Stimulated activated CD8-positive, alpha-beta memory T cell treated with anti-CD3 and anti-CD28 coated beads, Interleukin-7, amount 100 ng/mL, for 4 hours (primary cell): Measurements from ENCODE around the gene SPDYE16.
"Not testable (repeated sequence)": the region's sequence is repeated elsewhere in the genome, so short reads cannot be mapped to it uniquely, and the experiment has no call there.

Experiments
- DNase-seq, 2 donors: peaks; one replicate each; pipeline ENCODE4 v3.0.0-alpha.2; 2020; ENCODE audit warnings: low read depth in 2 of 2

Gene SPDYE16

DNA sequence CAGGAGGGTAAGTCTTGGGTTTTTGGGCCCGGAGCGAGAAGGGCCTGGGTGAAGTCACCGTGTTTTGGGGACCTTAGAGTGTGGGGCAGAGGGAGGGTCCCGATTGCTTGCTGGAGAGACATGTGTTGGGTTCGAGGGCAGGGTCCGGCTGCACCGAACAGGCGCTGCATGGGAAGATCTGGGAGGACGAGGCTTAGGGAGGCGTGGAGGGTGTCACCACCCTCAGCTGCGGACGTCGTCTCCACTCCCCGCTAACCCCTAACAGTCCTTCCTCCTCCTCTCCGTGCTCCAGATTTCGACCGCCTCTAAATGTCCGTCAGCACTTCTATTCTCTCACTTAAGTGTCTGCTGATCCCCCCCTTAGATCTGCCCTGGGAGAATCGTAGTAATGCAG lies 6.8 kb upstream of the SPDYE16 start:
- DNase-seq, result not testable (repeated sequence)

DNA sequence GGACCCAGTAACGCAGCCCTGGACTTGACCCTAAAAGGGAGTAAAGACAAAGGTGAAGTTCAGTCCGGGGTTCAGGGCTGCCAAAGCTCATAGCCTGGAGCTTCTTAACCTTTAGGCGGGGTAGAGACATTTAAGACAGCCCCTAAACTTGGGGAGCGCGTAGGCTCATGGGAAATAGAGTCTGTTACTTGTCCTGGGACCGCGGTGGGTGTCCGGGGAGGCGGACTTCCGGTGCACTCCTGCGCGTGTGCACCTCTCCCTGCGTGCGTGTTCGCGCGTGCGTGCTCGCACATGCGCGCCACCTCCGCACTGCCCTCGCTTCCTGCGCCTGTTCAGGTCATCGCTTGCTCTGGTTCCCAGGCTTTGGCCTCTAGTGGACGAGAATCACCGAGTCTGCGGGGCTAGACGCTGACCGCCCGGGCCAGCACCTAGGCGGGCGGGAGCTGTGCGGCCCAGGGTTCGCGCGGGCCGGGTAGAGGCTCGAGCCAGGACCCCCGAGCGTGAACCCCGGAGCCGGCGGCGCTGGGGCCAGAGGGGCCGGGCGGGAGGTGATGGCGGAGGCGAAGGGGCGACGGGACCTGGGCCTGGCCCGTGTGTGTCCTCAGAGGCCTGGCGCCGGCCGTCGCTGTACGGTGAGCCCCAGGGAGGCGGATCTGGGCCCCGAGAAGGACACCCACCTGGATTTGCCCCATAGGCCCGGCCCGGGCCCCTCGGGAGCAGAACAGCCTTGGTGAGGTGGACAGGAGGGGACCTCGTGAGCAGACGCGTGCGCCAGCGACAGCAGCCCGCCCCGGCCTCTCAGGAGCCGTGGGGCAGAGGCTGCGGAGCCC lies 6.1 kb upstream of the SPDYE16 start:
- DNase-seq, result peak; percentile 77 to 84

DNA sequence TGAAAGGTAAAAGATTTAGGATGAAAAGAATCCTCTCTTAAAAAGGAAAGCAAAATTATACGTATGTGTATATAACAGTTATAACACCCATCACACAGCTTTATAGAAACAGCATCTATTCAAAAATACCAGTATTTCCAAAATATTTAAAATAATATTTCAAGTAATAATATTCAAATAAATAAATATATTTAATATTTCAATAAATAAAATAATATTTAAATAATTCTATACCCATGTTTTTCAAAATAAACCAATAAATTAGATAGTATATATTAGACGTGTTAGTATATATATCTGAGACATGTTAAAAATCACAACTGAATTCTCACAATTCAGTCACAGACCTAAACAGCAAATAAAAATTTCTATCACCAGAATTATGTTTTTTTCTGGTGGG lies 11.5 kb downstream of the SPDYE16 start:
- not testable (repeated sequence) for DNase-seq

DNA sequence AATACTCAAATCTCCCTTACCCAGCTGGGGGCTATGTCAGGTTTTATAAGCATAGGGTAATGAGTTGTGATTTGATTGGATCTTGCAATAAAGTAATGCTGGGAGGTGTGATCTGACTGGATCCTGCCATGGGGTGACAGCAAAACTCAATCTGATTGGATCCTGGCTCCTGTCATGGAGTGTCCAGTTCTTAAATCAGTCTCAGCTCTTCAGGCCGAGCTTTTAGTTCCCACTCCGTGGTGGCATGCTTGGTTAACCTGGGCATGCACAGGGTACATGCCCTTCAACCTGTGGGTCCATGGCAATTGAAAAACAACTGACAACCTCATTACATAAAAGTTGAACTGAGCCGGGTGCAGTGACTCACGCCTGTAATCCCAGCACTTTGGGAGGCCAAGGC lies 16.9 kb downstream of the SPDYE16 start:
- not testable (repeated sequence) for DNase-seq

DNA sequence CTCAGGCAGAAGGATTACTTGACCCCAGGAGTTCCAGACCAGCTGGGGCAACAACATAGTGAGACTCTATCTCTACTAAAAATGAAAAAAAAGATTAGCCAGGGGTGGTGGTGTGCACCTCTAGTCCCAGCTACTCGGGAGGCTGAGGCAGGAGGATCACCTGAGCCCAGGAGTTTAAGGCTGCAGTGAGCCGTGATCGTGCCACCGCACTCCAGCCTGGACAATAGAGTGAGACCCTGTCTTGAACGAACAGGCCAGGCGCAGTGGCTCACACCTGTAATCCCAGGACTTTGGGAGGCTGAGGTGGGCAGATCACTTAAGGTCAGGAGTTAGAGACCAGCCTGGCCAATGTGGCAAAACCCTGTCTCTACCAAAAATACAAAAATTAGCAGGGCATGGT lies 26.2 kb downstream of the SPDYE16 start:
- not testable (repeated sequence) for DNase-seq

DNA sequence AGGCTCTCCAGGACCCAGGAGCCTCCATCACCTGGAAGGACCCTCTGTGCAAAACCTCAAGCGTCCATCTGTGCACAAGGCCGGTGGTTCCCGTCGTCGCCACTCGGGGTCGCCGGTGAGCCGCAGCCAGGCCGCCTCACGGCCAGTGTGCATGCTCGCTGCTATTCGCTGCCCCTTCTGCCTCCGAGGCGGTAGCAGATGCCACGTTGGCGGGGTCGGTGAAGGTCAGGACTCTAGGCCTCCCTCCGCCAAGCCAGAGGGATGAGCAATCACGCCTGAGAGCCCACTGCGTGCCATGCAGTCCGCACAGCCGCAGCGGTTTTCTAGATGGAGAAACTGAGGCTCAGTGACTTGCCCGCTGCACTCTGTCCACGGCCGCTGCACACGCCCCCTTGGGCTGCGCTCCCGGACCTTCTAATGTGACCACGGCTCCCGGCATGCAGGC lies 27.1 kb downstream of the SPDYE16 start:
- no peak for DNase-seq

DNA sequence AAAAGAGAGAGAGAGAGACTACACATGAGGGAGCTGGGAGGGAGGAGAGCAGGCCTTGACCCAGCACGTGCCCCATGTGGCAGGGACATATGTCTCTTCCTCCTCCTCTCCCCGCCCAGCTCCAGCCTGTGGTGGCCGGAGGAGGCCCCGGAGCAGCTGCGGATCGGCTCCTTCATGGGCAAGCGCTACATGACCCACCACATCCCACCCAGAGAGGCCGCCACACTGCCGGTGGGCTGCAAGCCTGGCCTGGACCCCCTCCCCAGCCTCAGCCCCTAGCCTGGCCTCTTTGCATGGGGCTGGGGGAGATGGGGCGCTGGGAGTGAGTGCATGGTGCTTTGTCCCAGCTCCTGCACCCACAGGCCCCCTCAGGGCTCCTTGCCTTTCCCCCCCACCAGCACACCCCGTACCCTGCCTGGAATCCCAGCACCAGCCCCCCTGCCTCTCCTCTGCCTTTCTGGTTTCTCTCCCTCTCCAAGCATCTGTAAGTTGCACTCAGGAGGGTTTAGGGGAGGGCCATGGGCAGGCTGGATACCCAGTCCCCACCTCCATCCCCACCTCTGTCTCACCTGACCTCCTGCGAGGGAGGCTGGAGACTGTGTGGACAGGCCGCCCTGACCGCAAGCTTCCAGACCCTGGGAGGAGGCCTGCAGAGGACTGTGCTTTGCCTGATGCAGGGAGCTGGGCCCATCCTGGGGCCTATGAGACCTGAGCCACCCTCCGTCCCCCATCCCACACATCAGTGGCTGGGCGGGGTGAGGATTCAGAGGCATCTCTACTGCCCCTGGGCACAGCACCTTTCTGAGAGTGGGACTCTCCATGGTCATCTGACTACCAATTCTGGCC lies 27.9 kb downstream of the SPDYE16 start:
- no peak for DNase-seq

DNA sequence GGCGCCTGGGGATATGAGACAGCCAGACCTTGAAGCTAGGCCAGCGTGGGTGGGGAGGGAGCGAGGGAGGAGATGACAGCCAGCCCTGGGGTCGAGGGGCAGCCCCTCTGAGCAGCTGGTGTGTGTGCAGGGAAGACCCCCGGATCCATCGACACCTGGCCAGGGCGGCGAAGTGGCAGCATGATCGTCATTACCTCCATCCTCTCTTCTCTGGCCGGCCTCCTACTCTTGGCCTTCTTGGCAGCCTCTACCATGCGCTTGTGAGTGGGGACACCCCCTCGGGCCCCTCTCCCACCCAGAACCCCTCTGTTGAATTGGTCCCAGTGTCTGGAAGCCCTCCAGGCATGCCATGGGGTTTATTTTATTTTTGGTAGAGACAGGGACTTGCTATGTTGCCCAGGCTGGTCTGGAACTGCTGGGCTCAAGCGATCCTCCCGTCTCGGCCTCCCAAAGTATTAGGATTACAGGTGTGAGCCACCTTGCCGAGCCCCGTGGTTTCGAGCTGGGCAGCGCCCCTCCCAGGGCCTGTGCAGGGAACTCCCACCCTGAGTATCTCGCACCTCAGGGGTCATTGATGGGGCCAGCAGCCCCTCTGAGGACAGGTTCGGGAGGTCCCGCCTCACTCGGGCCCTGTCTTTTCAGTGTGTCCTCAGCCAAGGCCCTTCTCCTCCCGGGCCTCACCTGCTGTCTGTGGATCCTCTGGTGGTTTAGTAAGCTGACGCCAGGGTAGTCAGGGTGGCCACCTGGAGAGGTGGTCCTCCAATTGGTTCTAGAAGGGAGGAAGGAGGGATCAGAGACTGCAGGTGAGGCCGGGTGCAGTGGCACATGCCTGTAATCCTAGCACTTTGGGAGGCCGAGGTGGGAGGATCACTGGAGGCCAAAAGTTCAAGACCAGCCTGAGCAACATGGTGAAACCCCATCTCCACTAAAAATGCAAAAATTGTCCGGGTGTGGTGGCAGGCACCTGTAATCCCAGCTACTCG lies 29.0 kb downstream of the SPDYE16 start:
- no peak for DNase-seq

DNA sequence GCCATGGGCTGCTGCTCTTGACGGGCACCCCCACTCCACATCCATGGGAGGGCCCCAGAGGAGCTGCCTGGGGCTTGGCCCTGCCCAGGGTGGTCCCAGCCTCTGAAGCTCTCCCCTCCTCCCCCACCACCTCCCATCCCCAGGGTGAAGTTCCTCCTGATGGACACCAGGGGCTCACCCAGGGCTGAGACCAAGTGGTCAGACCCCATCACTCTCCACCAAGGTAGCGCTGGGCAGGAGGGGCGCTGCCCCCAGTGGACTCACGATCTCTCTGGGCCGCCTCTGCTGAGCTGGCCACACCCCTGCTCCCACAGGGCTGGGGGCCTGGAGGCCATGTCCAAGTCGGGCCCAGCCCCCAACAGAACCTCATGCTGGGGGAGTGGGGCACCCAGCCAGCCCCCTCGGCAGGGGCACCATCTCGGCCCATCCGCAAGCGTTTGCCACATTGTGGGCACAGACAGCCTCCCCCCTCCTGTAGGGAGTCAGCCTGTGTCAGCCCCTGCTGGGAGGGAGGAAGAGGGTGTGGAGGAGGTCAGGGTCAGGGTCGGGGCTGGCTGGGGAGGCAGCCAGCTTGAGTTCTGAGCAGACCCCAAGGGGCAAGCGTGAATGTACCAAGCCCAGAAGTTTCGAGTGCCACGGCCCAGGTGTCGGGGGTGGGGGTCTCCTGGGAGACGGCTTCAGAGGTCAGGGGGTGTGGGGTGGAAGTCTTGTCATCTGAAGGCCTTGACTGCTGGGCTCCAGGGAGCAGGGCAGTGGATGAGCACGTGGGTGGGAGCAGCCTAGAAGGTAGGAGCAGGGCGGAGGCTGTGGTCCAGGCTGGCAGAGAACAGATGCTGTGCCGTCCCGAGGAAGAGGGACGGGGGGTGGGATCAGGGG lies 29.9 kb downstream of the SPDYE16 start:
- DNase-seq, result no peak

DNA sequence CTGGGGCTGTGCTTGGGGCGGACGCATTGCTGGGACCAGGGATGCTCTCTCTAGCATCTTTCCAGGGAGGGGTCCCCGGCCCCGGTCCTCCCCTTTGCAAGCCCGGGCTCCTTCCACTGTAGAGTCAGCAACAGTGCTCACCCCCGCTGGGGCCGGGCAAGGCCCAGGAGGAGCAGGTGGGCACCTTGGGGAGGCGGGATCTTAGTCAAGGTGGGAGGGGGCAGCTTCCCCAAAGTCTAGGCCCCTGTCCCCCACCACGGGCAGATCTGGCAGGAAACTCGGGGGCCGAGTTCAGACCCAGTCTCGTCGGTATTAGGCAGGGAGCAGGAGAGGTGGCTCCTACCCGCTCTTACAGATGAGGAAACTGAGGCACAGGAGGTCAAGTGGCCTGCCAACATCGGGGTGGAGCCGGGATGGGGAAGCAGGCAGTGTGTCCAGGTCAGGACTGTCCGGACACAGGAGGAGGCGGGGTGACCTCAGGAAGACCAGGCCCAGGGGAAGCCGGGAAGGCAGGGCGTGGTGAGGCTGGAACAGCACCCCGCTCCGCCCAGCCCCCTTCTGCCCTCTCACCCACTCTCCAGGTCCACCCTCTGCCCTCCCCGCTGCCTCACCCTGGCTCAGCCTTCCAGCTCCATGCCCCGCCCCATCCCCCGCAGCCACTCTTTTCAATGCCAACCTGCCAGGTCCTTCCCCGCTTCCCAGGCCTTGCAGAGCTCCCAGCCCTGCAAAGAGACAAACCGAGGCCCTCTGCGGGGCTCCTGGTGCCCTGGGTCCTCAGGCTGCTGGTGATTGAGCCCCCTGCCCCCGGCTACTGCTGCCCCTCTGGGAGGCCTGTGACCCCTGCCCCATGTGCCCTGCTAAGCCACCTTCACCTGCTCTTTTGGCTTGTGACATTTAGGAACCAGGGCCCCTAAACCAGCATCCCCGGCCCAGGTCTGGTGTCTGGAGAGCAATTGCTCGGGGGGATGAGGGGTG lies 30.9 kb downstream of the SPDYE16 start:
- DNase-seq, result not testable (repeated sequence)

DNA sequence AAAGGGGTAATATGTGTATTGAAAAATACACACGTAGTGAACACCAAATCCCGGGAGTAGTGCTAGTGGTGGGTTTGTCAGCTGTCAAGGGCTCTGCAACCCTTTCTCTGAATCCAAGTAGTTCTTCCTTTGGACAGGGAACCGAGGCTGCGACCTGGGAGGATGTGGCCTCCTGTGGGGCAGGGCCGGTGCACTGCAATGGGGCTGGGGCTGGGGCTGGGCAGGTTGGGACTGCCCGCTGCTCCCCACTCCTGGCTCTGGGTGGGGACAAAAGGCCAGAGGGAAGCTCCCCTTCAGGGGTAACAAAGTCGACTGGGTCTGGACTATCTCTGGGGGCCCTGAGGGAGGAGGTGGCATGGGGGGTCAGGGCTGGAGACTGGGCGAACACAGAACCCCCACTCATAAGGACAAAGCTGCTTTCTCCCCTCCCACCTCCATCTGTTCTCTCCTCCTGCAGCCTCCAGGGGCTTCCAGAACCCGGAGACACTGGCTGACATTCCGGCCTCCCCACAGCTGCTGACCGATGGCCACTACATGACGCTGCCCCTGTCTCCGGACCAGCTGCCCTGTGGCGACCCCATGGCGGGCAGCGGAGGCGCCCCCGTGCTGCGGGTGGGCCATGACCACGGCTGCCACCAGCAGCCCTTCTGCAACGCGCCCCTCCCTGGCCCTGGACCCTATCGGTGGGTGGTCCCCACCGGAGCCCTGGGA lies 31.7 kb downstream of the SPDYE16 start:
- not testable (repeated sequence) for DNase-seq

DNA sequence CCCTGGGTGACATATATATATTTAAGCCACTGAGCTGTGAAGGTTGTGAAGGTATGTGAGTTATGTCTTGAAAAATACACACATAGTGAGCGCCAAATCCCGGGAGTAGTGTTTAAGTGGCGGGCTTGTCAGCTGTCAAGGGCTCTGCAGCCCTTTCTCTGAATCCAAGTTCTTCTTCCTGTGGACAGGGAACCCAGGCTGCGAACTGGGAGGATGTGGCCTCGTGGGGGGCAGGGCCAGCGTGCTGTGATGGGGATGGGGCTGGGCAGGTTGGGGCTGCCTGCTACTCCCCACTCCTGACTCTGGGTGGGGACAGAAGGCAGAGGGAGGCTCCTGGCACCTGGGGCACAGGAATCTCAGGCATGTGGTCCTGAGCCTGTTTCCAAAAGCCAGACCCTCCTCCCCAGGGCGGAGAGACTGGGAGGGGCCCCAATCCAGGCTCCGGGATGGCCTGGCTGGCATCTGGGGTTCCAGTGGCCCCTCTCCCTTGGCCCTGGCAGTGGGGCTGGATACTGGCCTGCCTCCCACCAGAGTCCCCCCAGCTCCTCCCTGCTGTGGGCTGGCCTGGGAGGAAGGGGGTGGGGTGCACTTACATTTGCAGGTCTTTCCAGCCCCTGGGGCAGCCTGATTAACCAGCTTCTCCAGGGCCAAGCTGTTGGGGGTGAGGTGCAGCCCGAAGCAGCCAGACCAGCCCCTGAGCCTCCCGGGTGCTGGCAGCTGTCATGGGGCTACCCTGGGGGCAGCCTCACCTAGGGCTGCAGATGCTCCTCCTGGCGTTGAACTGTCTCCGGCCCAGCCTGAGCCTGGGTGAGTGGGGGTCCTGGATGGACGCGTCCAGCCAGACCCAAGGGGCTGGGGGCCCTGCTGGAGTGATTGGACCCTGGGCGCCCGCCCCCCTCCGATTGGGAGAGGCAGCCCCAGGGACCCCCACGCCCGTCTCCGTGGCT lies 32.9 kb downstream of the SPDYE16 start, which contains the start of gene UPK3B:
TSS of gene UPK3B (plus strand) at position 622 of the 947 bp plus-strand sequence. CDS start at position 723, 101 bp downstream.
- DNase-seq, result no peak

DNA sequence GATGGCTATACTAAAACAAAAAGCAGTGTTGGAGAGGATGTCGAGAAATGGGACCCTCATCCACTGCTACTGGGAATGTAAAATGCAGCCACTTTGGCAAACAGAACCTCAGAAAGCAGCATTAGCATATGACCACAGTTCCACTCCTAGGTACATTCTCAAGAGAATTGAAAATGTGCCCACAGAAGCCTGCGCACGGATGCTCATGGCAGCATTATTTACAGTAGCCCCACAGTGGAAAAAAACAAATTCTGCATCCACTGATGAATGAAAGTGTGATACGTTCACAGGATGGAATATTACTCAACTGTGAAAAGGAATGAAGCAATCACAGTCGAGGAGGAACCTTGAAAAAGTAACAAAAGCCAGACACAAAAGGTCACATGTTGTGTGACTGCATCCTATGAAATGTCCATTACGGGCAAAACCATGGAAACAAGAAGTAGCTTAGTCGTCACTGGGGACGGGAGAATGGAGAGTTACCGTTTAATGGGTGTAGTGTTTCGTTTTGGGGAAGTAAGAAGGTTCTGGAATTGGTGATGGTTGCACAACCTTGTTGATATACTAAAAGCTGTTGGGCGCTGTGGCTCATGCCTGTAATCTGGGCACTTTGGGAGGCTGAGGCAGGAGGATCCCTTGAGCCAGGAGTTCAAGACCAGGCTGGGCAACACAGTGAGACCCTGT lies 35.2 kb downstream of the SPDYE16 start:
- DNase-seq, result no peak

DNA sequence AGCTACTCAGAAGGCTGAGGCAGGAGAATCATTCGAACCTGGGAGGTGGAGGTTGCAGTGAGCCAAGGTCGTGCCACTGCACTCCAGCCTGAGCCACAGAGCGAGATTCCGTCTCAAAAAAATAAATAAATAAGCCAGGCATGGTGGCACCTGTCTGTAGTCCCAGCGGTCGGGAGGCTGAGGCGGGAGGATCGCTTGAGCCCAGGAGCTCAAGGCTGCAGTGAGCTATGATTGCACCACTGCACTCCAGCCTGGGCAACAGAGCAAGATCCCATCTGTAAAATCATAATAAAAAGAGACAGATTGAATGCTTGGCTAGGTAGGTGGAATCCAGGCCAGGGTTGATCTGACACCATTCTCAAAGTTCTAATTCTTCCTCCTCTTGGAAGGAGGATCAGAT lies 36.5 kb downstream of the SPDYE16 start:
- not testable (repeated sequence) for DNase-seq

DNA sequence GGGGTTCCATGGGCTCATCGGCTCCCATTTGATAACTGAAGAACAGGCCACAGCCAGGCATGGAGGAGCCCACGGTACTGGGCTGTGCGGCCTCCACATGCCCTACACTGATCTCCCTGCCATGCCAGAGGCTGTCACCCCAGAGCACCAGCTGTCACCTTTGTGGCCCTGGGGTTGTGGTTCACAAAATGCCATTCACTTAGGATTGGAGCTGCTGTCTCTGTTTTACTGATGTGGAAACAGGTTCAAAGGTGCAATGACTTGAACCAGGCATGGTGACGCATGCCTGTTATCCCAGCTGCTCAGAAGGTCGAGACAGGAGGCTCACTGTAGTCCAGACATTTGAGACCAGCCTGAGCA lies 37.0 kb downstream of the SPDYE16 start:
- no peak for DNase-seq

DNA sequence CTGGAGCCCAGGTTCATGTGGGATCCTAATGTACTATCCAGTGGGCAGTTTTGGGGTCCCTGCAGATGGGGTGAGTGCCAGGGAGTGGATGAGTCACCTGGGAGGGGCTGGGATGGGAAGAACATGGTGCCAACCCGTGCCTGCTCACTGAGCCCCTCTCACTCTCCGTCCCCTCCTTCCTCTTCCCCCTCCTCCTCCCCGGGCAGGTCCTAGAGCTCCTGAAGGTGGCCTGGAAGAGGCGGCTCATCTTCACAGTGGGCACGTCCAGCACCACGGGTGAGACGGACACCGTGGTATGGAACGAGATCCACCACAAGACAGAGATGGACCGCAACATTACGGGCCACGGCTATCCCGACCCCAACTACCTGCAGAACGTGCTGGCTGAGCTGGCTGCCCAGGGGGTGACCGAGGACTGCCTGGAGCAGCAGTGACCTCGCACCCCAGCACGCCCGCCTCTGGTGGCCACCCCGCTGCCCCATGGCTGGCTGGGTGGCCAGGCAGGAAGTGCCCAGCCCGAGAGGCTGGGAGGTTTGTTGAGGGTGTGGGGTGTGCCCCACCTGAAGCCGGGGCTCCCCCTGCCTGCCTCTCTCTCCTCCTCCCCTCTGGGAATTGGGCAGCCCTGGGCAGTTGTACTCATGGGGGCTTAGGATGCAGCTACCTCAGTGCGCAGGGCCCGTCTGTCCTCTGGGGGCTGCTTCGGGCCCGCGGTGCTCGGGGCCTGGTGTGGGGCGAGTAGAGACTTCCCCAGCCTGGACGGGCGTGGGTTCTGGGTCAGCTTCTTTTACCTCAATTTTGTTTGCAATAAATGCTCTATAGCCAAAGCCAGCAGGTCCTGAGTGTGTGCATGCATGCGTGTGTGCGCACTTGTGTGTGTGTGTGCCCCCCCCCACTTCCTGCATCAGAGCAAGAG lies 37.7 kb downstream of the SPDYE16 start:
- DNase-seq, result no peak
